Kidney glomerular epithelial cell (primary cell): Measurements from ENCODE around the gene GRIA2.

Experiments used
- DNase-seq: peaks from one replicate; lab custom pipeline; 2025; lab: John Stamatoyannopoulos, UW

GRIA2 gene

DNA sequence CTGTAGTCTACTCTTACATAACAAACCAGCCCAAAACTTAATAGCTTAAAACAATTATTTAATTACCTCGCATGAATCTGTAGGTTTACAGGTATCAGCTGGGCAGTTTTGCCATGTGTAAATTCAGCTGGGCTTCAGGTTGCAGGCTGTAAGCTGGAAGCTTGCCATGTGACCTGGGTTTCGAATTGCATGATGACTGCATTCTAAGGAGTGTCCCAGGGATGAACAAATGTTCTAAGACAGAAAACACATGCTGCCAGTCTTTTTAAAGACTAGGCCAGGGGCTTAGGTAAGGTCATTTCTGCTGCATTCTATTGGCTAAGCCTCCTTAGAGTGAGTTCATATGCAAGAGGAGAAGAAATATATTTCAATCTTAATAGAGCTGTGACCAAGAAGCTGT, 44.8 kb downstream of the GRIA2 start:
- no peak for DNase-seq

DNA sequence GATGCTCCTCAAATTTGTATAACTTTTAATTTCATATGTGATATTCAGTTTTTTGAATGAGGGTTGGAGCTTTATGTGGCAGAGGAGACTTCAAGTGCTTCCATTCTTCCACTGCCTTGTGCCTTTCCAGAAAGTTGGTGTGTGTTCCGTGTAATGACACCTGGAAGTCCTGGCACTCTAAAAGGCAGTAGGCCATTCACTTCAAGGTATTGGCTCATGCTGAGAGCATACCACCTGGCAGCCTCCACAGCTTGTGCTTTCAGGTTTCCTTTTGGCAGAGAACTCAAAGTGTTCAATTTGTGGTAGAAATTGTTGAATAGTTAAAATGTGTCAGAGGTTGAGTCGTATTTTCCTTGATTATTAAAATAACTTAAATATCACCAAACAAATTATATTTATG, 49.6 kb downstream of the GRIA2 start:
- no peak for DNase-seq

GRCh38 chr4:157270552-157270951, 50.0 kb downstream of the GRIA2 start:
- no peak for DNase-seq

DNA sequence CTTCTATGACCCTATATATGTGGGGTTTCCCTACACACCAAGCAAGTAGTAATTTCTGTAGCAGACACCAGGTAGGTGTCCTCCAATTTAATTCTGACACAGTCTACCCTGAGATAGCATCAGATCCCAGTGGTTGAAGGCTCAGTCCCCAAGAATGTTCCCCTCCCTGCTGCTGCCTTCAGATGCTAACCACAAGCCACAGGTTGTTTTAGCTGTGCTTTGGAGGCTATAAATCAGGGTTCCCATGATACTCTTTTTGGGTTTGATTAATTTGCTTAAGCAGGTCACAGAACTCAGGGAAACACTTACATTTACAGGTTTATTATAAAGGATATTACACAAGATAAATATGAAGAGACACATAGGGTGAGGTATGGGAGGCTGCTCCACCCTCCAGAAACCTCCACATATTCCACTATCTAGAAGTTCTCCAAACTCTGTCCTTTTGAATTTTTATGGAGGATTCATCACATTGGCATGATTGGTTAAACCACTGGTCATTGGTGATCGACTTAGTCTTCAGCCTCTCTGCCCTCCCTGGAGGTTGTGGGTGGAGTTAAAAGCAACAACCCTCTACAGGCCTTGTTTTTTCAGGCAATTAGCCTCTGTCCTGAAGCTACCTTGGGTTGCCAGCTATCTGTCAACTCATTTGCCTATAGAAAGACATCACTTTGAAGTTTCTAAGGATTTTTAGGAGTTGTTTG, 50.8 kb downstream of the GRIA2 start:
- peak; percentile 16 for DNase-seq

DNA sequence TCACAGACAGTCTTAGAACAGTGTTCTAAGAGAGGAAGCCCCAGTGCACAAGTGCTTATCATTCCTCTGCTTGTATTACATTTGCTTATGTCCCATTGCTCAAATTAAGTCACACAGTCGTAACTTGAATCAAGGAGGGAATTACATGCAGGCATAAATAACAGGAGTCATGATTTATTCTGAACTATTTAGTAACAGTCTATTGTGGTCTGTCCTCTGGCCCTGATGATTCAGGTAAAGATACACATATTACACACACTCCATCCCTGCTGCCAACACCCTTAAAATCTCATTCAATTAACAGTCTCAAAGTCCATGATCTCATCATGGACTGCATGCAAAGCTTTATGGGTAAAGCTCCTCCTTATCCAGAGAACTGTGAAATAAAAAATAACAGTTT, 60.1 kb downstream of the GRIA2 start:
- no peak for DNase-seq

GRCh38 chr4:157282019-157282418, 61.5 kb downstream of the GRIA2 start:
- no peak for DNase-seq

DNA sequence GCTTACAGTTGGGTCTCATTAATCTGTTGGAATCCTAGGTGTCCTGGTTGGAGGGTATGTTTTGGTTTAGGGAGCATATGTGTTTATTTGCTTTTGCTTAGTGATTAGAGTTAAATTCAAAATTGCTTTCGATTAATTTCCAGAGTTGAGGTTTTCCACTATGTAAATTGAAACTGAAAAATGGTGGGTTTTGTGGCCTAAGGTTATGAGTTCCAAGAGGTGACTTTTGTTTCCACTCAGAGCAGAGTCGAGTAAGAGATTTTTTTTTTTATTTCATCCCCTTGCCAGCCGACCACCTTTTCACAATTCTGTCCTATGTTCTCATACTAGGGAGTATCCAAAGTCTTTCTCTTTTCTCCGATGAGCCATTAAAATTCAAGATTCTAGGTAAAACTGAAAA, 66.9 kb downstream of the GRIA2 start:
- DNase-seq = no peak

DNA sequence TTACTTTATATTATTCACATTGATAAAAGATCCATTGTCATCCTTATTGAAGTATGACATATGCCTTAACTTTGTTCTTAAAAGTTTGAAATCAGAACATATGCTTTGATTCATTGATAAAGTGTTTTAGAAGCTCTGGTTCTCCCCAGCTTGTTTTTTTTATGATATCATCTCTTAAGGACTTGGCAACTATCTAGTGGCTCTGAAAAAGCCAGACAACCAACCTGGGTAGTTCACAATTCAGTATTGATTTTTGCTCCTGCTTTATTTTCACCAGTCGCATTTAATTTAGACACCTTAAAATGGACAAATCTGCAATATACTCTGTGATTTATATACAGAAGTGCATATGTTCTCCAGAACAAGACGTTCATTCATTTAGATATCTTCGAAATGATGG, 70.1 kb downstream of the GRIA2 start:
- DNase-seq = no peak

DNA sequence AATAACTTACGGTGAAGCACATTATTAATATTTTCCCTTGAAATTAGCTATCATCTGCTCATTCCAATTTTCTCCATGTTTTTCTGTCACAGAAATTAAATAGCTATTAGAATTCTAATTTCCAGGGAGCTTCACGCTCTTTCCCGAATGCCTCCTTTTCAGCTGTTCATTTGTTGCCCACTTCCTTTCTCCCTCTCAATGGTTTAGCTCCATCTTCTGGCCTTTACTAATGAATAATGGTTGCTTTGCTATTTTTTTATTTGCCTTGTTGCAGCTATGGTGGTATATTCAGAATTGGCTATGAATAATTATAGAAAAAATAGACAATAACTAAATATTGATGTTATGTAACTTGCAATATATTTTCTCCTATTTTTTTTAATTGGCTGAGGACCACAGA, 70.5 kb downstream of the GRIA2 start:
- DNase-seq = peak; percentile 30

DNA sequence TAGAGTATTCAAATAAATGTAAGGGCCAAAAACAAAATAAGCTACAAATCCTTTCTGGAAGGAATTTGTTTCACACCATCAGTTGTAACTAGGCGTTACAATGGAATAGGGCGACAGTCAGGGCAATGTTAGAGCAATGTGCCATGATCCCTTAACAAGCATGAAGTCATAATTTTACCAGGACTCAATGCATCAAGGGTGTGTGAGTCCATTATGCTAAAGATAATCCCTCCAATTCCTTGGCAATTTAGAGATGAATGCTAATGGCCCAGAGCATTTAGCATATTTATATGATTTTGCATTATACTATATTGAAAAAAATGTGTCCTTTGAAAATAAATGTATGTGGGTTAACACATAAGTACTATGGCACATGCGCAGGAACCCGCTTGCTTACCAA, 73.1 kb downstream of the GRIA2 start:
- no peak for DNase-seq

GRCh38 chr4:157294575-157294974, 74.0 kb downstream of the GRIA2 start:
- no peak for DNase-seq

DNA sequence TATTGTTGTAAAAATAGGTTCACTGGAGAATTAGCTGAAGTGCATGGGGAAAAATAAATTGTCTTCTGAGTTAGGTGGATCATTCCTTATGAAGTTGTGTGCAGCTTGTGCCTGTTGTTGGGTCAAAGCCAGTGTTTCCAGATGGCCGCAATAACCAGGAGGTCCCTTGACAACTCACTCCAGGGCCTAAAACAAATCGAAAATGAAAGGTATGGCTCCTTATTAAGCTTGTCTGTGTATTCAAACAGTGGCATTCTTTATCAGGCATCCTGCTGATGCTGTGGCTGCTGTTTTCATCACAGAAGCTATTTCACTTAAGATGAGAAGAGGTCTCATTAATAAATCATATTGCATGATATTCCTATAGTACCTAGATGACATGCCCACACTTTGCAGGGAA, 80.2 kb downstream of the GRIA2 start:
- no peak for DNase-seq

- no peak for DNase-seq
Observed at GRCh38 chr4:157303471-157303960, 83.0 kb downstream of the GRIA2 start.

- DNase-seq = no peak
Observed at GRCh38 chr4:157304769-157305168, 84.2 kb downstream of the GRIA2 start.

GRCh38 chr4:157312702-157313101, 92.2 kb downstream of the GRIA2 start:
- DNase-seq = no peak

DNA sequence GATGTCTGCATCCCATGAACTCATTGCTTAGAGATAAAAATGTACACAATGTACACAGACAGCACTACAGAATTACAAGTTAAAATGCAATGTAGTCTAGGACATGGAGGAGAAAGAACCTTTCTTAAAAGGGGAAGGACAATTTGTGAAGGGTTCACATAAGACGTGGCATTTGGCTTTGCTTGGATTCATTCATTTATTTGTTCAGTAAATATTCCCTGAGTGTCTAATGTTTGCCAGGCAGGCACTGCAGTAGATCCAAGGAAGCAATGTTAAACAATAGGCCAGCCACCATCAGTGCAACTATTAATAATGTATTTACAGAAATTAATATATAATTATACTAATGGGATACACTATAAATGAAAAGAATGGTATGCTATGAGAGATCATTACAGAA, 94.4 kb downstream of the GRIA2 start:
- DNase-seq = no peak

DNA sequence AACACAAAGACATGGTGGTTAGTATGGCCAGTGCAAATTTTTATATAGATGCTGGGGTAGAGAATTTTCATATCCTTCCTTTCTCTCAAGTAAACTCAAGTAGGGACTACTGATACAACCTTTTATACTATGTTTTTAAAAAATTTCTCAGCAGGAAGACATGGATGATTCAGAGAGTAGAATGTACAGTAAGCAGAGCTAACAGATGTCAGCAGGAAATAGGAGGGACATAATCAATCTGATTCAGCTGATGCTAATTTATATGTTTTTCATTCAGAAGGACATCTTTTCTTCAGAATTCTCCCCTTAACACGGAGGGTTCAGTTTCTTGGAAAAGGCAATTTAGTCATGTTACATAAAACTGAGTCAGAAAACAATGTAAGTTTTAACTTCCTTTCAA, 95.4 kb downstream of the GRIA2 start:
- DNase-seq = no peak

- DNase-seq = no peak
Observed at GRCh38 chr4:157320092-157320491, 99.6 kb downstream of the GRIA2 start.

- no peak for DNase-seq
Observed at GRCh38 chr4:157327666-157328065, 107.1 kb downstream of the GRIA2 start.

- DNase-seq = no peak
Observed at GRCh38 chr4:157357887-157358286, 137.4 kb downstream of the GRIA2 start.

DNA sequence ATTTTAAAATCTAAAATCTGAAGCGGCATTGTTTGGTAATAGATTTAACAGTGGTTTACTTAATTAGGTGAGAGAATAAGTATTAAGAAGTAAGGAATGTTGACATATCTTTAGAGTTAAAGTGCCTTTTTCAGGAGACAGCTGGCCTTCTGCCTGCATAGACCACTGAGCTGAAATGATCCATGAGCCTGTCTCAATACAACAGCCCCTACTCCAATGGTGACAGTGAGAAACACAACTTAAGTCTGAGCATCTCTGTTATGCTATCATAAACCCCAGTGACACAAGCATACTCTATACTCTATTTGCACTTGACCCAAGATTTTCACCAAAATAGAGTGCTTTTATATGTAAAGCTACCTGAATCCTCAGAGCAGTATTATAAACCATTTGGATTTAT, 137.9 kb downstream of the GRIA2 start:
- DNase-seq = no peak

DNA sequence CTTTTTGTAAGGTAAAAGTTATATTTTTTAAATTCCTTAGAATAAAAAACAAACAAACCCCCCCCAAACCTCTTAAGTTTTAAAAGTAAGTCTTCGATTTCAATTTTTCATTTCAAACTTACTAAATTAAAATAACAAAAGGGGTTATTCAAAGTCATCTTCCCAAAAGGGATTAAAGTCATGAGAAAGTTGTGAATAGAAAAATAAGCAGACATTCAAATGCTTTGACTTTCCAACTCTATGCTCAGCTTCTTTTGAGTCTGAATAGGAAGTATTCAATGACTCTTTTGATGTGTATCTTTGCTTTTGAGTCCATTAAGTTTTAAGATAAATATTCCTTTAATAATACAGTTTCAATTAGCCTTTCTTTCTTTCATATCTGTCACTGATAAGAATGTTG, 138.3 kb downstream of the GRIA2 start:
- DNase-seq = no peak

- DNase-seq = no peak
Observed at GRCh38 chr4:157363360-157363759, 142.8 kb downstream of the GRIA2 start.

DNA sequence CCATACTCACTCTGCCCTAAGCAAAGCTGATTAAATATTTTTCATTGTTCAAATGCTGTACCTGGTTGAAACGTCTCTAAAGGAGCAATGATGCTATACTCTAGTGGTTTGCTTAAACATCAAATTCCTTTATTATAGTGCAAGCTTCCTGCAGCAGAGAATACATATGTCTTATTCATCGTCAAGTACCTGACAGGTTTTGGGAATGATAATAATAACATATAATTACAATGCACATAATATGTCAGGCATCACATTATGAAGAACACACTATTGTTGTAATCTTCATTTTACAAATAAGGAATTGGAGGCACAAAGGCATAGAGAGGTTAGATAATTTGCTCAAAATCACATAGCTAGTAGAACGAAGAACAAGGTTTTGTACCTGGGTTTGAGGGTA, 151.6 kb downstream of the GRIA2 start:
- no peak for DNase-seq
